H54 (cell line): Measurements from ENCODE around the gene BCL2A1.
"Not testable (repeated sequence)": the region's sequence is repeated elsewhere in the genome, so short reads cannot be mapped to it uniquely, and the experiment has no call there.

Experiments used
- DNase-seq: peaks from one replicate; pipeline ENCODE4 v3.0.0; 2011; ENCODE audit warnings: low spot score, mixed read lengths; ENCODE audit not compliant: insufficient read length
- FAIRE-seq: peaks from 3 replicates; lab custom pipeline; 2011; peaks lifted over from hg19 to GRCh38; lab: Jason Lieb, UNC
- POLR2A ChIP-seq: IDR thresholded peaks from 2 replicates; pipeline ENCODE4 v1.6.1; 2011; ENCODE audit warnings: low read depth, mild to moderate bottlenecking, low read length

The BCL2A1 gene

GRCh38 chr15:79918278-79918677, 52.7 kb downstream of the BCL2A1 start:
- FAIRE-seq (no peak), DNase-seq (no peak)
- no peak for TF ChIP-seq POLR2A

GRCh38 chr15:79916502-79917132, 54.4 kb downstream of the BCL2A1 start:
- FAIRE-seq (no peak), DNase-seq (no peak)
- no peak for TF ChIP-seq POLR2A

GRCh38 chr15:79915776-79916501, 55.1 kb downstream of the BCL2A1 start:
- DNase-seq, FAIRE-seq: not testable (repeated sequence)

- no peak for DNase-seq
- no peak for TF ChIP-seq POLR2A
- FAIRE-seq = no peak
Observed at GRCh38 chr15:79914728-79915127, 56.3 kb downstream of the BCL2A1 start.
